Mesendoderm (in vitro differentiated cells): ENCODE measurements around the gene KRT6C.

Source experiments
- DNase-seq: peaks from one replicate; pipeline ENCODE4 v3.0.0; 2013
- H2AK5ac ChIP-seq: 2 replicates; pipeline ENCODE4 v1.6.1; 2013; ENCODE audit warnings: low read length, inconsistent platforms
- H2BK120ac ChIP-seq: 2 replicates; pipeline ENCODE4 v1.6.1; 2013; ENCODE audit warnings: low read depth, mild to moderate bottlenecking, low read length, moderate library complexity, mixed read lengths
- H2BK15ac ChIP-seq: replicated peaks from 2 replicates; pipeline ENCODE4 v1.6.1; 2013; ENCODE audit warnings: low read depth, mild to moderate bottlenecking, moderate library complexity
- H2BK5ac ChIP-seq: 2 replicates; pipeline ENCODE4 v1.6.1; 2013; ENCODE audit warnings: low read length, inconsistent platforms
- H3K18ac ChIP-seq: 2 replicates; pipeline ENCODE4 v1.6.1; 2013; ENCODE audit warnings: mild to moderate bottlenecking, low read length, mixed read lengths
- H3K23ac ChIP-seq: one replicate; pipeline ENCODE4 v1.6.1; 2013; ENCODE audit warnings: low read length
- H3K27ac ChIP-seq: 2 replicates; pipeline ENCODE4 v1.5.1; 2013; ENCODE audit warnings: low read depth, mild to moderate bottlenecking, inconsistent platforms, low read length, moderate library complexity
- H3K27me3 ChIP-seq: 2 replicates; pipeline ENCODE4 v1.6.1; 2013; ENCODE audit warnings: low read length, control low read depth, mild to moderate bottlenecking, inconsistent platforms; ENCODE audit not compliant: insufficient read depth, poor library complexity
- H3K36me3 ChIP-seq: 2 replicates; pipeline ENCODE4 v1.6.1; 2013; ENCODE audit warnings: low read length, inconsistent platforms; ENCODE audit not compliant: control insufficient read depth, insufficient read depth
- H3K4ac ChIP-seq: one replicate; pipeline ENCODE4 v1.6.1; 2013; ENCODE audit warnings: low read depth, mild to moderate bottlenecking, low read length, moderate library complexity
- H3K4me1 ChIP-seq: 2 replicates; pipeline ENCODE4 v1.6.1; 2013; ENCODE audit warnings: low read depth, low read length, inconsistent platforms; ENCODE audit not compliant: control insufficient read depth
- H3K4me2 ChIP-seq: 2 replicates; pipeline ENCODE4 v1.6.1; 2013; ENCODE audit warnings: low read length
- H3K4me3 ChIP-seq: 2 replicates; pipeline ENCODE4 v1.5.1; 2013; ENCODE audit warnings: mild to moderate bottlenecking, low read length
- H3K56ac ChIP-seq: one replicate; pipeline ENCODE4 v1.6.1; 2013; ENCODE audit warnings: low read length
- H3K79me1 ChIP-seq: 2 replicates; pipeline ENCODE4 v1.6.1; 2013; ENCODE audit warnings: low read length, inconsistent platforms
- H3K79me2 ChIP-seq: 2 replicates; pipeline ENCODE4 v1.6.1; 2013; ENCODE audit warnings: mild to moderate bottlenecking, low read length; ENCODE audit not compliant: control insufficient read depth, insufficient read depth
- H3K9ac ChIP-seq: 2 replicates; pipeline ENCODE4 v1.6.1; 2013; ENCODE audit warnings: low read length, inconsistent platforms
- H4K5ac ChIP-seq: one replicate; pipeline ENCODE4 v1.6.1; 2013; ENCODE audit warnings: low read length
- H4K8ac ChIP-seq: one replicate; pipeline ENCODE4 v1.6.1; 2013; ENCODE audit warnings: low read depth, mild to moderate bottlenecking, control low read depth, low read length, moderate library complexity
- WGBS: extraction: QIAGEN DNeasy Blood & Tissue Kit; methylation state at CpG from one replicate; pipeline ENCODE4 v1.1.7; 2013; ENCODE audit warnings: low lambda C conversion rate, missing lambda C conversion rate; ENCODE audit not compliant: insufficient coverage; ENCODE audit errors: extremely low coverage; 5-methylcytosine and 5-hydroxymethylcytosine counted together

The KRT6C gene

DNA sequence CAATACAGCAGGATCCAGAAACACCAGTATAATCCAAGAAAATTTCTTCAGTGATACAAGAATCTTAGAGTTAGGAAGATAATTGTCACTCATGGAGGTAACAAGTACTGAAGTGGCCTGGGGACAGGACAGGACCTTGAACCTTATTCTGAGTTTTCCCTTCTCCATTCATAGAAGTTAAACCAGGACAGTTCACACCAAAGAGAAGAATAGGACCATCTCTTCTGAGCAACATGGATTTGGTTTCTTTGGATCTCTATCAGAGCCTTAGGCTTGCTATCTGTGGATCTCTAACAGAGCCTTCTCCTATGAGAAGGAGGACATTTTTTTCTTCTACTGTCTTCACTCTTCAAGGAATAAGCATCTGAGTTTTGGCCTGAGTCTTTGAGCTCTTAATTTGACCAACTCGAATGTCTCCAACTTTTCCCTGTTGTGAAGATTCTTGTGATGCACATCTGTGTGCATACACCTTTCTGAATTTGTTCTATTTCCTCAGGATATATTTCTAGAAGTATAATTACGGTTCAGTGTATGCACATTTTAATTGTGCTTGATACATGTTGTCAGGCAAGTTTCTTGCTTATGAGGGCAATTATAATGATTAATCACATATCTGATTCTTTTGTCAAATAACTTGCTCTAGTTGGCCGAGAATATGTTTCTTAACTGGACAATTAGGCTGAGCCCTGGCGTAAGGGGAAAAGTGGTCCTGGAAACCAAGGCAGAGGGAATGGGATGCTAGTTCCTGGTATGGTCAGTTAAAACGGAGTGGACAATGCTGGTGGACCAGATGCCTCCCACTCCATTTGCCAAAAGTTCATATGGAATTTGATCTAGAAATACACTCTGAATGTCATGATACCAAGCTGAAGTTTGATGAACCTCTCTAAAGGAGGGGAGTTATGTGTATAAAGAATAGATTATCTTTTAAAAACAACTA is 12.8 kb upstream of the KRT6C start:
- no peak overlapping the region for H3K4me3 ChIP-seq
- no peak overlapping the region for H3K27ac ChIP-seq
- no peaks in the 10 kb centered on the region for H3K4me1 ChIP-seq
- WGBS: no CpG with 5 or more reads among the region's 5 CpGs
- no peaks in the 10 kb centered on the region for H3K79me1 ChIP-seq
- no peak overlapping the region for H4K5ac ChIP-seq
- H3K4me2 ChIP-seq: no peak overlapping the region
- DNase-seq: no peak
- no peak overlapping the region for H2BK120ac ChIP-seq
- H3K56ac ChIP-seq: no peak overlapping the region
- no peaks in the 10 kb centered on the region for H3K27me3 ChIP-seq
- H2BK5ac ChIP-seq: no peak overlapping the region
- no peak overlapping the region for H2BK15ac ChIP-seq
- H3K9ac ChIP-seq: no peak overlapping the region
- no peaks in the 10 kb centered on the region for H3K36me3 ChIP-seq
- H2AK5ac ChIP-seq: no peak overlapping the region
- H4K8ac ChIP-seq: no peak overlapping the region
- no peak overlapping the region for H3K4ac ChIP-seq
- H3K23ac ChIP-seq: no peak overlapping the region
- H3K18ac ChIP-seq: no peak overlapping the region
- H3K79me2 ChIP-seq: no peaks in the 10 kb centered on the region

DNA sequence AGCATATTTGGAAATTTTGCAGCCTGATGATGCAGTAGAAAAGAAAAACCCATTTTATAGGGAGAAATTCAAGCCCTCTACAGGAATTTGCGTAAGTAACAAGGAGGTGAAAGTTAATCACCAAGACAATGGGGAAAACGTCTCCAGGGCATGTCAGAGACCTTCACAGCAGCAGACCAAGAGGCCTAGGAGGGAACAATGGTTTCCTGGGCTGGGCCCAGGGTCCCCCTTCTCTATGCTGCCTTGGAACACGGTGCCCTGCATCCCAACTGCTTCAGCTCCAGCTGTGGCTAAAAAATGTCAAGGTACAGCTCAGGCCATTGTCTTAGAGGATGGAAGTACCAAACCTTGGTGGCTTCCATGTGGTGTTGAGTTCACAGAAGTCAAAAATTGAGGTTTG is 6.5 kb upstream of the KRT6C start:
- Histone ChIP-seq H3K79me2 (no peaks in the 10 kb centered on the region), H2AK5ac (no peak overlapping the region), H3K4me1 (no peaks in the 10 kb centered on the region), H3K18ac (no peak overlapping the region), H2BK120ac (no peak overlapping the region), H4K5ac (no peak overlapping the region), H3K9ac (no peak overlapping the region), H3K4ac (no peak overlapping the region), H3K4me2 (no peak overlapping the region), H3K27ac (no peak overlapping the region), H3K79me1 (no peaks in the 10 kb centered on the region), H3K36me3 (no peaks in the 10 kb centered on the region), H4K8ac (no peak overlapping the region), H3K23ac (no peak overlapping the region), H3K4me3 (no peak overlapping the region), H2BK5ac (no peak overlapping the region), H2BK15ac (no peak overlapping the region), H3K56ac (no peak overlapping the region), H3K27me3 (no peaks in the 10 kb centered on the region)
- DNase-seq: peak; percentile 9
- WGBS: no CpG with 5 or more reads among the region's 3 CpGs

DNA sequence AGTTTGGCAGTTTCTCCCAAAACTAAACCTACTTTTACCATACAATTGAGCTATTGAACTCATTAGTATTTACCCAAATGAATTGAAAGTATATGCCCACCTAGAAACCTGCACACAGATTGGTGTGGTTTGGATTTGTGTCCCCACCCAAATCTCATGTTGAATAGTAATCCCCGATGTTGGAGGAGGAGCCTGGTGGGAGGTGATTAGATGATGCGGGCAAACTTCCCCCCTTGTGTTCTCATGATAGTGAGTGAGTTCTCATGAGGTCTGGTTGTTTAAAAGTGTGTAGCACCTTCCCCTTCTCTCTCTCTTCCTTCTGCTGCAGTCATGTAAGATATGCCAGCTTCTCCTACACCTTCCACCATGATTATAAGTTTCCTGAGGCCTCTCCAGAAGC is 4.0 kb upstream of the KRT6C start:
- Histone ChIP-seq H2BK5ac (no peak overlapping the region), H3K27me3 (no peaks in the 10 kb centered on the region), H3K23ac (no peak overlapping the region), H4K8ac (no peak overlapping the region), H3K9ac (no peak overlapping the region), H3K4me2 (no peak overlapping the region), H3K79me1 (no peaks in the 10 kb centered on the region), H3K79me2 (no peaks in the 10 kb centered on the region), H3K36me3 (no peaks in the 10 kb centered on the region), H3K4me3 (no peak overlapping the region), H2AK5ac (no peak overlapping the region), H3K4ac (no peak overlapping the region), H3K27ac (no peak overlapping the region), H3K56ac (no peak overlapping the region), H4K5ac (no peak overlapping the region), H2BK15ac (no peak overlapping the region), H3K4me1 (no peaks in the 10 kb centered on the region), H2BK120ac (no peak overlapping the region), H3K18ac (no peak overlapping the region)
- no CpG with 5 or more reads among the region's 2 CpGs for WGBS
- peak; percentile 11 for DNase-seq

DNA sequence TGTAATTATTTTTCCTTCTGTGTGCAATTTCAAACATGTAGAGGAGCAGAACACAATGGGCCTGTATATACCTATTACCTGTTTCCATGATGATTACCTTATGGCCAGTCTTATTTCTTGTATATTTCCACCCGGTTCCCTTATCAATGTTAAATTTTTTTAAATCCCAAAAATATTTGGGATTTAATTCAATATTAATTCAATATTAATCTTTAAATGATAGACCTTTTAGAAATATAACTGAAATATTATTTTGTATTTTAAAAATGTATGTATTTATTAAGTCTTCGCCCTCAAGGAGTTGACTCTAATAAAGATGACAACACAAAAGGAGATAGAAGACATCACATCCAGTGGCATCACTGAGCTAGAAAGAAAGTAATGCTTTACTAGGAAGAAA is 607 bp upstream of the KRT6C start:
- Histone ChIP-seq H3K23ac (no peak overlapping the region), H3K79me1 (no peaks in the 10 kb centered on the region), H3K36me3 (no peaks in the 10 kb centered on the region), H3K18ac (no peak overlapping the region), H3K79me2 (no peaks in the 10 kb centered on the region), H3K27me3 (no peaks in the 10 kb centered on the region), H3K4me3 (no peak overlapping the region), H3K27ac (no peak overlapping the region), H2BK15ac (no peak overlapping the region), H2BK120ac (no peak overlapping the region), H3K4me2 (no peak overlapping the region), H3K56ac (no peak overlapping the region), H3K4ac (no peak overlapping the region), H4K5ac (no peak overlapping the region), H2AK5ac (no peak overlapping the region), H3K9ac (no peak overlapping the region), H2BK5ac (no peak overlapping the region), H4K8ac (no peak overlapping the region), H3K4me1 (no peaks in the 10 kb centered on the region)
- DNase-seq: no peak
- WGBS: 100% methylated on average over 1 of the region's 2 CpGs

GRCh38 chr12:52469853-52470252 is 3.8 kb downstream of the KRT6C start:
- no CpG with 5 or more reads among the region's 4 CpGs for WGBS
- H2AK5ac ChIP-seq: no peak overlapping the region
- no peak overlapping the region for H3K4me2 ChIP-seq
- H3K9ac ChIP-seq: no peak overlapping the region
- no peak overlapping the region for H3K18ac ChIP-seq
- no peak overlapping the region for H4K8ac ChIP-seq
- H2BK15ac ChIP-seq: no peak overlapping the region
- no peak overlapping the region for H3K23ac ChIP-seq
- no peak overlapping the region for H4K5ac ChIP-seq
- no peak overlapping the region for H3K56ac ChIP-seq
- H3K4me1 ChIP-seq: no peaks in the 10 kb centered on the region
- no peak overlapping the region for H3K4me3 ChIP-seq
- no peak overlapping the region for H3K4ac ChIP-seq
- DNase-seq: no peak
- no peaks in the 10 kb centered on the region for H3K79me2 ChIP-seq
- H2BK5ac ChIP-seq: no peak overlapping the region
- no peaks in the 10 kb centered on the region for H3K27me3 ChIP-seq
- no peaks in the 10 kb centered on the region for H3K79me1 ChIP-seq
- no peak overlapping the region for H3K27ac ChIP-seq
- H2BK120ac ChIP-seq: no peak overlapping the region
- no peaks in the 10 kb centered on the region for H3K36me3 ChIP-seq

DNA sequence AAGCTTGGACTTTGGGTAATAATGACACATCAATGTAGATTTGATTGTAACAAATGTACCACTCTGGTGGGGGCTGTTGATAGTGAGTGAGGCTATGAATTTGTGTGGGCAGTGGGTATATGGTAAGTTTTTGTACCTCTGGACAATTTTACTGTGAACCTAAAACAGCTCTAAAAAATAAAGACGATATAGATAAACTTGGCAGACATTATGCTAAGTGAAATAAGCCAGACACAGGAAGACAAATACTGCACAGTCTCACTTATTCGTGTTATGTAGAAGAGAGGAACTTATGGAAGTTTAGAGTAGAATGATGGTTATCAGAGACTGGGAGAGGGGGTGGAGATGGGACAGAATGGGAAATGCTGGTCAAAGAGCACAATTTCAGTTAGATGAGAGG is 8.7 kb downstream of the KRT6C start:
- Histone ChIP-seq H3K36me3 (no peaks in the 10 kb centered on the region), H2AK5ac (no peak overlapping the region), H3K27me3 (no peaks in the 10 kb centered on the region), H4K5ac (no peak overlapping the region), H3K18ac (no peak overlapping the region), H2BK5ac (no peak overlapping the region), H3K4me2 (no peak overlapping the region), H3K79me1 (no peaks in the 10 kb centered on the region), H2BK15ac (no peak overlapping the region), H2BK120ac (no peak overlapping the region), H3K4me3 (no peak overlapping the region), H3K9ac (no peak overlapping the region), H4K8ac (no peak overlapping the region), H3K79me2 (no peaks in the 10 kb centered on the region), H3K23ac (no peak overlapping the region), H3K4me1 (no peaks in the 10 kb centered on the region), H3K4ac (no peak overlapping the region), H3K27ac (no peak overlapping the region), H3K56ac (no peak overlapping the region)
- WGBS: no CpG with 5 or more reads among the region's 2 CpGs
- no peak for DNase-seq
